SIG-M5 treated with dmso at 0.1 percent for 504 hours (cell line): Measurements from ENCODE around the gene SCAANT1.
A peak's percentile ranks its signal among the peaks of the same experiment; 100 is the strongest.

ENCODE experiments used
- DNase-seq: peaks from one replicate; lab custom pipeline; 2025; ENCODE audit not compliant: unreplicated experiment; lab: John Stamatoyannopoulos, UW

Gene SCAANT1

GRCh38 chr3:63934041-63934866, 22.1 kb upstream of the SCAANT1 start:
- DNase-seq: peak; percentile 90

- peak; percentile 83 for DNase-seq
Observed at GRCh38 chr3:63933459-63933858, 21.3 kb upstream of the SCAANT1 start.

- DNase-seq: no peak
Observed at GRCh38 chr3:63932509-63933212, 20.5 kb upstream of the SCAANT1 start.

GRCh38 chr3:63931290-63931689, 19.1 kb upstream of the SCAANT1 start:
- DNase-seq: no peak

GRCh38 chr3:63927422-63928280, 15.5 kb upstream of the SCAANT1 start:
- DNase-seq: peak; percentile 69

- no peak for DNase-seq
Observed at GRCh38 chr3:63926309-63926708, 14.1 kb upstream of the SCAANT1 start.

- no peak for DNase-seq
Observed at GRCh38 chr3:63922491-63923199, 10.5 kb upstream of the SCAANT1 start.

- DNase-seq: peak; percentile 92
Observed at GRCh38 chr3:63921741-63922482, 9.7 kb upstream of the SCAANT1 start.

GRCh38 chr3:63920001-63920400, 7.8 kb upstream of the SCAANT1 start:
- no peak for DNase-seq

- DNase-seq: peak; percentile 57
Observed at GRCh38 chr3:63918321-63918720, 6.1 kb upstream of the SCAANT1 start.

- DNase-seq: peak; percentile 95
Observed at GRCh38 chr3:63914312-63914711, 2.1 kb upstream of the SCAANT1 start.

GRCh38 chr3:63912768-63913588, 795 bp upstream of the SCAANT1 start:
- peak; percentile 78 for DNase-seq

- DNase-seq: no peak
Observed at GRCh38 chr3:63911509-63911872, 692 bp downstream of the SCAANT1 start.

- peak; percentile 32 for DNase-seq
Observed at GRCh38 chr3:63910891-63911290, 1.3 kb downstream of the SCAANT1 start.

GRCh38 chr3:63910001-63910400, 2.2 kb downstream of the SCAANT1 start:
- peak; percentile 50 for DNase-seq

- DNase-seq: no peak
Observed at GRCh38 chr3:63909431-63909830, 2.8 kb downstream of the SCAANT1 start.

GRCh38 chr3:63908776-63909175, 3.4 kb downstream of the SCAANT1 start:
- no peak for DNase-seq

- DNase-seq: peak; percentile 83
Observed at GRCh38 chr3:63908081-63908736, 4.0 kb downstream of the SCAANT1 start.
